Pancreas (tissue), 10 donors: Measurements from ENCODE around the gene CCDC9. TPM values are rescaled to one million over a fixed set of nuclear protein-coding genes. Genes with fewer than 3 reads are reported as not detected.

Experiments used
- ATAC-seq, 4 donors: fragments of 200-7000 bp; cut with Tn5 transposase; one replicate each; pipeline versions ENCODE4 v1.8.0 to v1.9.1; 2020; ENCODE audit warnings: mild to moderate bottlenecking in 4 of 4, moderate library complexity in 4 of 4
- DNase-seq, 6 donors: peaks; one replicate each; pipeline ENCODE4 v3.0.0-alpha.2; 2020
- FAIRE-seq: peaks from 2 replicates; lab custom pipeline; 2012; peaks lifted over from hg19 to GRCh38; lab: Jason Lieb, UNC
- H3K27ac ChIP-seq, 4 donors: fragments of 200-600 bp; sonication (generic); 1 replicate in 3 of 4; 2 replicates in 1 of 4; pipeline versions ENCODE4 v1.5.0 to v1.8.0; 2020
- H3K27me3 ChIP-seq, 4 donors: fragments of 200-600 bp; one replicate each; pipeline ENCODE4 v1.8.0; 2021
- H3K36me3 ChIP-seq, 3 donors: fragments of 200-600 bp; sonication (generic) in 1 of 3; one replicate each; pipeline versions ENCODE4 v1.5.0 to v1.8.0; 2020 to 2021
- H3K4me1 ChIP-seq, 3 donors: fragments of 200-600 bp; one replicate each; pipeline ENCODE4 v1.8.0; 2021
- H3K4me3 ChIP-seq, 4 donors: fragments of 200-600 bp; sonication (generic) in 2 of 4; one replicate each; pipeline versions ENCODE4 v1.5.0 to v1.8.0; 2020 to 2021
- H3K9me3 ChIP-seq, 4 donors: fragments of 200-600 bp; one replicate each; pipeline ENCODE4 v1.8.0; 2021
- CTCF ChIP-seq, 4 donors: fragments of 200-600 bp; sonication (generic) in 3 of 4; IDR thresholded peaks; one replicate each; pipeline versions ENCODE4 v1.5.0 to v1.8.0; 2021; ENCODE audit warnings: antibody characterized with exemption in 4 of 4
- WGBS, 2 donors: extraction: QIAGEN DNeasy Blood & Tissue Kit; methylation state at CpG; one replicate each; pipeline ENCODE4 v1.1.7; 2013; 5-methylcytosine and 5-hydroxymethylcytosine counted together
- intact Hi-C, 3 donors: fragments of 100-400 bp; cut with DNase I; formaldehyde crosslinking; loops; one replicate each; pipeline versions ENCODE4 v1.11.1 to v1.14.2; 2022
- polyA plus RNA-seq, 2 donors: library from polyadenylated mRNA; stranded (reverse); fragments of 200-250 nt; gene quantifications; one replicate each; pipeline ENCODE4 v1.2.3, GENCODE V29; 2013
- total RNA-seq, 6 donors: library from RNA; stranded (reverse); fragmentation: NEBNext Ultra II Directional in 4 of 6; extraction: Animal tissue kit (Norgen Biotek cat#: 25700) in 4 of 6; gene quantifications; one replicate each; pipeline versions ENCODE4 v1.2.1 to v1.2.4, GENCODE V29; 2021 to 2023
- donor health status: healthy with polysubstance abuse.
- donor health status: DM: no; HTN: no; CAD: no; lungs with moderate emphysema.
- donor health status: DM: no; HTN: no; CAD: no.
- donor health status: control.
- donor health status: control.
- donor health status: Bipolar disorder and iron deficiency.
- donor health status: DM: yes; HTN: yes; CAD: no.
- donor health status: DM: no; HTN: no; CAD: no.
- donor health status: DM: no; HTN: no; CAD: no.
- donor health status: DM: yes; HTN: yes; CAD: no.

The CCDC9 gene
- total and polyA plus RNA-seq, 8 donors: 24.6 to 102 (median 37.8) TPM

GRCh38 chr19:47272448-47273312 lies 16.4 kb downstream of the CCDC9 start:
- Histone ChIP-seq H3K27ac (peak overlapping the region; percentile 97 to 98 (median 97)), H3K27me3 (no peaks in the 10 kb centered on the region), H3K36me3 (peaks cover 0 to 16% (median 11%) of the 10 kb centered on the region in 3 donors), H3K9me3 (no peaks in the 10 kb centered on the region), H3K4me3 (peak overlapping the region; percentile 46 to 81 (median 58)), H3K4me1 (peaks cover 0 to 12% (median 0%) of the 10 kb centered on the region in 3 donors)
- intact Hi-C loops: no loop called here
- TF ChIP-seq CTCF (IDR thresholded peaks at IDR 0.05): no peak
- WGBS, 2 donors: 46 to 50% methylated on average over 38 to 42 of the region's 42 CpGs
- ATAC-seq: peak in 1 of 4 donors; percentile 0
- peak in 3 of 6 donors; percentile 64 to 75 (median 66) for DNase-seq
- FAIRE-seq: no peak

GRCh38 chr19:47273313-47274070 lies 17.2 kb downstream of the CCDC9 start:
- intact Hi-C loops: no loop called here
- no peaks in the 10 kb centered on the region for H3K27me3 ChIP-seq
- ATAC-seq: peak; percentile 79 to 89 (median 82)
- no peak for TF ChIP-seq CTCF (IDR thresholded peaks at IDR 0.05)
- FAIRE-seq: no peak
- H3K4me3 ChIP-seq: peak overlapping the region; percentile 46 to 81 (median 58)
- DNase-seq: peak; percentile 89 to 96 (median 92)
- WGBS, 2 donors: 1 to 2% methylated on average over 49 to 54 of the region's 54 CpGs
- H3K9me3 ChIP-seq: no peaks in the 10 kb centered on the region
- peak overlapping the region; percentile 97 to 98 (median 97) for H3K27ac ChIP-seq
- peaks cover 0 to 12% (median 0%) of the 10 kb centered on the region in 3 donors for H3K4me1 ChIP-seq
- peaks cover 0 to 12% (median 11%) of the 10 kb centered on the region in 3 donors for H3K36me3 ChIP-seq

DNA sequence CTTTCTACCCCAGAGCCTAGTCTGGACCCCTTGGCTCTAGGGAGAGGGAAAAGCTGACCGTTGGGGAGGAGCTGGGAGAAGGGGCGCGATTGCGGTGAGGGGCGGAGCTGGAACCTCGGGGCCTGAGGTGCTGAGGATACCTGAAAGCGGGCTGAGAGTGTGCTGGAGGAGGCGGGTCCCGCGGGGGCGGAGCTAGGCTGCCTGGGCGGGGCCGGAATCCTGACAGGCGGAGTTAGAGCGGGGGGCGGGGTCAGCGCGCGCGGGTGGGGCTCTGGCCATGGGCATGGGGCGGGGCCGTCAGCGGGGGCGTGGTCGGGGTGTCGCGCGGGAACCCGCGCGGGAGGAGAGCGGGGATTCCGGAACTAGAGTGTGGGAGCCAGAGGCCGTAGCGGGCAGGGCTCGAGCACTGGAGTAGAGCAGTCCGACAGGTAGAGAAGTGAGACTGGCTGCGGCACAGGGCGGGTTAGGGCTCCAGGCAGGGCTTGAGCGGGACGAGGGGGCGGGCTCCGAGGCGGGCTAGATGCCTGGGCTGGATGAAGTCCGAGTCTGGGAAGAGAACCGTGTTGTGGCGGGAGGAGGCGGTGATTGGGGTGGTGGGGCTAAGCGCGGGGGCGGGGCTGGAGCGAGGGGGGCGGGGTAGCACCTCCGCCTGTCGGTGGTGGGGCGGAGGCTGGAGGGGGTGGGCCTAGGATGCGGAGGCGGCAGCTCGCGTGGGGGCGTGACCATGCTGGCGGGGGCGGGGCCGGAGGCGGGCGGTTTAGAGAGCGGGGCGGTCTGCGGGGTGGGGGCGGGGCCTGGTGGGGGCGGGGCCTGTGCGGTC lies 18.0 kb downstream of the CCDC9 start, which contains the start of gene INAFM1:
Gene INAFM1 (plus strand): TSS at position 815 of the 820 bp plus-strand sequence. CDS start 35 bp downstream, outside the sequence.
- intact Hi-C loops: no loop called here
- peaks cover 0 to 12% (median 11%) of the 10 kb centered on the region in 3 donors for H3K36me3 ChIP-seq
- ATAC-seq (peak; percentile 84 to 92 (median 86)), DNase-seq (peak; percentile 96 to 100 (median 99)), FAIRE-seq (no peak)
- H3K4me3 ChIP-seq: peak within 1 kb of the TSS; percentile 46 to 81 (median 58)
- no peaks in the 10 kb centered on the region for H3K9me3 ChIP-seq
- peak within 1 kb of the TSS; percentile 97 to 98 (median 97) for H3K27ac ChIP-seq
- peaks cover 0 to 12% (median 0%) of the 10 kb centered on the region in 3 donors for H3K4me1 ChIP-seq
- TF ChIP-seq CTCF (IDR thresholded peaks at IDR 0.05): no peak
- H3K27me3 ChIP-seq: no peaks in the 10 kb centered on the region
- WGBS, 2 donors: 1% methylated on average over 43 to 67 of the region's 72 CpGs

DNA sequence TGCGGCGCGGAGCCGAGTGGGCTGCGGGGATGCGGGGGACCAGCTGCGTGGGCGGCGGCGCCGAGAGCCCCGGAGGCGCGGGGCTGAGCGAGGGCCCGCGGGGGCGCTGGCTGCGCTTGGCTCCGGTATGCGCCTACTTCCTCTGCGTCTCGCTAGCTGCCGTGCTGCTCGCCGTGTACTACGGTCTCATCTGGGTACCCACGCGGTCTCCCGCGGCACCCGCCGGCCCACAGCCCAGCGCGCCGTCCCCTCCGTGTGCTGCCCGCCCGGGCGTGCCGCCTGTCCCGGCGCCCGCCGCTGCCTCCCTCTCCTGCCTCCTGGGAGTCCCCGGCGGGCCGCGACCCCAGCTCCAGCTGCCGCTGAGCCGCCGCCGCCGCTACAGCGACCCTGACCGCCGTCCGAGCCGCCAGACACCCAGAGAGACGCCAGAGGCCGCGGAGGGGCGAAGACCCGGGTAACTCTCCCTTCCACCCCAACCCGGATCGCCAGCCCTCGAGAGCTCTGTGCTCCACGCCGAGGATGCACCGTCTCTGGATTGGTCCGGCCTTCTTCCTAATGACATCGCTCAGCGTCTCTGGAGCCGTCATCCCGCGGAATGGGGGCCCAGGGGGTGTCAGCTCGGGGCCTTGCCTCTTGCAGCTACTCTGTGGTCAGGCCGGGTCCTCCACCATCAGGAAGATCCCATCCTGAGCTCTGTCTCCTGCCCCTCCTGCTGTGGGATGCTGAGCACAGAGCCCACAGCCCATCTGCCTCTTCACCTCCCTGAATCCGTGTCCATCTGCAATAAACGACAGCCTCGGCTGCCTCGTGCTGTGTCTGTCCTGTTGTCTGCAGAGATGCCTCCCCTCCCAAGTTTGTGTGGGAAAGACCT lies 18.8 kb downstream of the CCDC9 start:
- peaks cover 0 to 12% (median 9%) of the 10 kb centered on the region in 3 donors for H3K36me3 ChIP-seq
- WGBS, 2 donors: 39% methylated on average over 71 to 82 of the region's 82 CpGs
- TF ChIP-seq CTCF (IDR thresholded peaks at IDR 0.05): no peak
- H3K9me3 ChIP-seq: no peaks in the 10 kb centered on the region
- peak overlapping the region in 2 of 4 donors; percentile 3 to 50 for H3K27ac ChIP-seq
- H3K4me3 ChIP-seq: peak overlapping the region; percentile 5 to 81 (median 40)
- intact Hi-C loops: no loop called here
- FAIRE-seq: no peak
- peaks cover 0 to 12% (median 0%) of the 10 kb centered on the region in 3 donors for H3K4me1 ChIP-seq
- no peak for ATAC-seq
- H3K27me3 ChIP-seq: no peaks in the 10 kb centered on the region
- peak in 5 of 6 donors; percentile 48 to 90 (median 67) for DNase-seq
